Measurements from ENCODE around the gene DOCK1.

Gene DOCK1

DNA sequence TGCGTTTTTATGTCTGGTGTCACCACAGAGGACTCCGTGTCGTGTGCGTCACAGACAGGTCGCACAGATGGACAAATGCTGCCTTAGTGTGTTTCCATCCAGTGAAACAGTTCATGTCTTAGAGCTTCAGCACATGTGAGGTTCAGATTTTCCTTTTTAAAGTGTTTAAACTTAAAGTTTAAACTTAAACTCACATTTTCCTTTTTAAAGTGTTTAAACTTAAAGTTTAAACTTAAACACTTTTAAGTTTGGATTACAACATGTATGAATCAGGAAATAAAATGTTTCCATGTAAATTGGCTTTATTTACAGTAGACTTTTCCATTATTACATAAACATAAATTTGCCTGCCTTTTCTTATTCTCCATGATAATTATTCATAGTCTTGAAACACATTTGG is 223.9 kb downstream of the DOCK1 start:
- Histone ChIP-seq H3K27ac (ENCODE audit: poor library complexity, severe bottlenecking) (no peak overlapping the region), H3K27me3 (ENCODE audit: insufficient read depth, poor library complexity, severe bottlenecking) (no peaks in the 10 kb centered on the region), H3K4me1 (ENCODE audit: insufficient read depth, poor library complexity, severe bottlenecking) (no peaks in the 10 kb centered on the region), H3K36me3 (ENCODE audit: low read depth) (peaks cover 32% of the 10 kb centered on the region), H3K4me3 (ENCODE audit: severe bottlenecking) (no peak overlapping the region), H3K9me3 (ENCODE audit: severe bottlenecking) (no peaks in the 10 kb centered on the region)
- DNase-seq (ENCODE audit: low spot score) (no peak), ATAC-seq (ENCODE audit: low read depth) (no peak)
- TF ChIP-seq, protein P1, sequence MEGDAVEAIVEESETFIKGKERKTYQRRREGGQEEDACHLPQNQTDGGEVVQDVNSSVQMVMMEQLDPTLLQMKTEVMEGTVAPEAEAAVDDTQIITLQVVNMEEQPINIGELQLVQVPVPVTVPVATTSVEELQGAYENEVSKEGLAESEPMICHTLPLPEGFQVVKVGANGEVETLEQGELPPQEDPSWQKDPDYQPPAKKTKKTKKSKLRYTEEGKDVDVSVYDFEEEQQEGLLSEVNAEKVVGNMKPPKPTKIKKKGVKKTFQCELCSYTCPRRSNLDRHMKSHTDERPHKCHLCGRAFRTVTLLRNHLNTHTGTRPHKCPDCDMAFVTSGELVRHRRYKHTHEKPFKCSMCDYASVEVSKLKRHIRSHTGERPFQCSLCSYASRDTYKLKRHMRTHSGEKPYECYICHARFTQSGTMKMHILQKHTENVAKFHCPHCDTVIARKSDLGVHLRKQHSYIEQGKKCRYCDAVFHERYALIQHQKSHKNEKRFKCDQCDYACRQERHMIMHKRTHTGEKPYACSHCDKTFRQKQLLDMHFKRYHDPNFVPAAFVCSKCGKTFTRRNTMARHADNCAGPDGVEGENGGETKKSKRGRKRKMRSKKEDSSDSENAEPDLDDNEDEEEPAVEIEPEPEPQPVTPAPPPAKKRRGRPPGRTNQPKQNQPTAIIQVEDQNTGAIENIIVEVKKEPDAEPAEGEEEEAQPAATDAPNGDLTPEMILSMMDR (IDR thresholded peaks at IDR 0.05; ENCODE audit: poor library complexity, severe bottlenecking) = no peak

DNA sequence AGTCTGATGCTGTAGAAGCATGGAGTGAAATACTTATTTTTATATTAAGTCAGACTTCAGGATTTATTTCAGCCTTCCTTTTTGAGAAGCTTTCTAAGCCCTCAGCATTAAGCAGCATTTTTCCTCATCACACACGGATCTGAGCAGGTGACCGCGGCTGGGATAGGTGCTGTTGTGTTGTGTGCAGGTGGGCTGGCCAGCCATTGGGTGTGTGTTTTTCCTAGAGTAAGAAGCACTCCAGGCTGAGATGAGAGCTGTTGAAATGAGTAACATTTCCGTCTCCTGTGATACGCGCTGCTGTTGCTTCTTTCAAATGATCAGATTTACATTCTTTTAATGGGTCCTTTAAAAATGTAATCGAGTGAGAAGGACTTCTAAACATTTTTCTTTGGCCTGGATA is 227.2 kb downstream of the DOCK1 start:
- TF ChIP-seq, protein P1 (IDR thresholded peaks at IDR 0.05; ENCODE audit: poor library complexity, severe bottlenecking) = no peak

DNA sequence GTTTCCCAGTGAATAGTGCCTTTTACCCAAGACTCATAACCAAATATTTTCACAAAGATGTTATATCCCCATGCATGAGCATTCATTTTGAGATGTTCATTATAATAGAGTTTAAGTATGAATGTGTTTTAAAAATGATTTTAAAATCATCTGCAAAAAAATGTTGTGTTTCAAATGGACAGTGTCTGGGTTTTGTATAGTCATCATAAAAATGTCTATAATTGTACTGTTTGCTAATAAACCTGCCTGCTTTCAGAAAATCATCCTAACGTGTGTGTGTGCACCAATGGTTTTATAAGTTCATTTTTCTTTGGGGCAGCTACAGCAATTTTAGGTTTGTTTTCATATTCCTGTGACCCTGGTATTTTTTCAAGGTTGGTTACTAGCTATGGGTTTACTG is 228.0 kb downstream of the DOCK1 start:
- Histone ChIP-seq H3K4me1 (ENCODE audit: insufficient read depth, poor library complexity, severe bottlenecking) (no peaks in the 10 kb centered on the region), H3K36me3 (ENCODE audit: low read depth) (peaks cover 30% of the 10 kb centered on the region), H3K27me3 (ENCODE audit: insufficient read depth, poor library complexity, severe bottlenecking) (no peaks in the 10 kb centered on the region), H3K27ac (ENCODE audit: poor library complexity, severe bottlenecking) (no peak overlapping the region), H3K4me3 (ENCODE audit: severe bottlenecking) (no peak overlapping the region), H3K9me3 (ENCODE audit: severe bottlenecking) (no peaks in the 10 kb centered on the region)
- no peak for ATAC-seq (ENCODE audit: low read depth)
- DNase-seq (ENCODE audit: low spot score) = no peak
- TF ChIP-seq, protein P1 (IDR thresholded peaks at IDR 0.05; ENCODE audit: poor library complexity, severe bottlenecking) = no peak

More for the DNA sequence above, 227.2 kb downstream of the DOCK1 start:
- no peak overlapping the region for H3K27ac ChIP-seq (ENCODE audit: poor library complexity, severe bottlenecking)
- ATAC-seq (ENCODE audit: low read depth) (no peak), DNase-seq (ENCODE audit: low spot score) (no peak)
- peaks cover 36% of the 10 kb centered on the region for H3K36me3 ChIP-seq (ENCODE audit: low read depth)
- H3K4me1 ChIP-seq (ENCODE audit: insufficient read depth, poor library complexity, severe bottlenecking) = no peaks in the 10 kb centered on the region
- H3K4me3 ChIP-seq (ENCODE audit: severe bottlenecking) = no peak overlapping the region
- no peaks in the 10 kb centered on the region for H3K9me3 ChIP-seq (ENCODE audit: severe bottlenecking)
- no peaks in the 10 kb centered on the region for H3K27me3 ChIP-seq (ENCODE audit: insufficient read depth, poor library complexity, severe bottlenecking)

DNA sequence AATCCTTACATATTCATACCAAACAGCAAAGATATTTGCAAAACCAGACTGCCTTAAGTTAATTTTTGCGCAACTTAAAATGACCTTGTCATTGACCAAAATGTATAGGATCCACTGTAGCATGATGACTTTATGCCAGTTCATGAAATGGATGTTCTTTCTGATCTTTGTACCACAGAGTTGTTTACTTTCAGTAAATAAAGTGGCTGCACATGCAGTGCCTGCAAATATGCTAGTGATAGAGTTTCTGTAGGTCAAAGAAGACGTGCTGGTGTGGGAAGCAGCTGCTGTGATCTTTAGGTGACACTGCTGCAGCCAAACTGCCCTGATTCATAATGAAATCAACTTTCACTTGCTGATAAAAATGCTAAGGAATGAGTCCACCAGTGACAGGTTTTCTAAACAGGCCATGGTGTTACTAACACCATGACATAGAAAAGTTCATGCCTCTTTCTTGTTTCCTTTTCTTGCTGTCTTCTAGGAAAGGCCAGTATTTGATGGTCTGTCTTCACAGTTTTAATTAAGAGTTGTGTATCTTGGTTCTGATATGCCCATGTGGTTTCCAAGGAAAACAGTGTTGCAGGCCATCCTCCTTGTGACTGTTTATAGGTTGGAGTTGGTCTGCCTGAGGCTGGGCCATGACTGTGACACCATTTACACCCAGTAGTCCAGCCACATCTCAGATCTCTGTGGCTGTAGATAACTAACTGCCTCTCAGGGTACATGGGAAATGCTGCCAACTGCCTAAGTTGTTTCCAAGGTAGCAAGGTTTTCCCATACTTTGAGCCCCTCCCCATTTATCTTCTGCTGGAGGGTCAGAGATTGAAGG is 228.7 kb downstream of the DOCK1 start:
- Histone ChIP-seq H3K9me3 (ENCODE audit: severe bottlenecking) (no peaks in the 10 kb centered on the region), H3K27ac (ENCODE audit: poor library complexity, severe bottlenecking) (no peak overlapping the region), H3K36me3 (ENCODE audit: low read depth) (peaks cover 25% of the 10 kb centered on the region), H3K27me3 (ENCODE audit: insufficient read depth, poor library complexity, severe bottlenecking) (no peaks in the 10 kb centered on the region), H3K4me3 (ENCODE audit: severe bottlenecking) (no peak overlapping the region), H3K4me1 (ENCODE audit: insufficient read depth, poor library complexity, severe bottlenecking) (no peaks in the 10 kb centered on the region)
- DNase-seq (ENCODE audit: low spot score) (no peak), ATAC-seq (ENCODE audit: low read depth) (no peak)
- TF ChIP-seq, protein P1 (IDR thresholded peaks at IDR 0.05; ENCODE audit: poor library complexity, severe bottlenecking) = no peak

All from RWPE2 (cell line).